GM18873 (cell line): Measurements from ENCODE around the gene DNAH5.

Source experiments
- ATAC-seq: cut with Tn5 transposase; IDR thresholded peaks from one replicate; pipeline ENCODE4 v1.9.1; 2021; ENCODE audit warnings: mild to moderate bottlenecking, moderate library complexity, moderate number of reproducible peaks; ENCODE audit not compliant: unreplicated experiment, low FRiP score

DNAH5 gene

GRCh38 chr5:13735691-13736090 lies 208.8 kb downstream of the DNAH5 start:
- no peak for ATAC-seq

- no peak for ATAC-seq
Observed at GRCh38 chr5:13731121-13731628, 213.3 kb downstream of the DNAH5 start.

GRCh38 chr5:13708906-13709305 lies 235.6 kb downstream of the DNAH5 start:
- no peak for ATAC-seq

- ATAC-seq: no peak
Observed at GRCh38 chr5:13708432-13708831, 236.1 kb downstream of the DNAH5 start.

- no peak for ATAC-seq
Observed at GRCh38 chr5:13704396-13704795, 240.1 kb downstream of the DNAH5 start.

- ATAC-seq: no peak
Observed at GRCh38 chr5:13700626-13701025, 243.9 kb downstream of the DNAH5 start.

GRCh38 chr5:13698885-13699284 lies 245.6 kb downstream of the DNAH5 start:
- ATAC-seq: no peak

- no peak for ATAC-seq
Observed at GRCh38 chr5:13695076-13695712, 249.3 kb downstream of the DNAH5 start.

- ATAC-seq: no peak
Observed at GRCh38 chr5:13692172-13692571, 252.3 kb downstream of the DNAH5 start.

- ATAC-seq: no peak
Observed at GRCh38 chr5:13676531-13676930, 268.0 kb downstream of the DNAH5 start.

- ATAC-seq: no peak
Observed at GRCh38 chr5:13674391-13674790, 270.1 kb downstream of the DNAH5 start.

GRCh38 chr5:13673511-13673910 lies 271.0 kb downstream of the DNAH5 start:
- ATAC-seq: no peak

GRCh38 chr5:13664377-13664776 lies 280.1 kb downstream of the DNAH5 start:
- ATAC-seq: no peak

- no peak for ATAC-seq
Observed at GRCh38 chr5:13662626-13663025, 281.9 kb downstream of the DNAH5 start.

GRCh38 chr5:13661272-13661671 lies 283.2 kb downstream of the DNAH5 start:
- ATAC-seq: no peak

GRCh38 chr5:13660072-13660471 lies 284.4 kb downstream of the DNAH5 start:
- no peak for ATAC-seq

GRCh38 chr5:13659391-13659790 lies 285.1 kb downstream of the DNAH5 start:
- ATAC-seq: no peak

- ATAC-seq: no peak
Observed at GRCh38 chr5:13658761-13659160, 285.7 kb downstream of the DNAH5 start.

GRCh38 chr5:13658152-13658551 lies 286.3 kb downstream of the DNAH5 start:
- no peak for ATAC-seq

GRCh38 chr5:13653709-13654108 lies 290.8 kb downstream of the DNAH5 start:
- ATAC-seq: no peak

- no peak for ATAC-seq
Observed at GRCh38 chr5:13649656-13650055, 294.8 kb downstream of the DNAH5 start.

GRCh38 chr5:13648822-13649221 lies 295.7 kb downstream of the DNAH5 start:
- no peak for ATAC-seq

- ATAC-seq: no peak
Observed at GRCh38 chr5:13643734-13644133, 300.8 kb downstream of the DNAH5 start.
